Measurements from ENCODE around the gene NCOA6.

Gene NCOA6

DNA sequence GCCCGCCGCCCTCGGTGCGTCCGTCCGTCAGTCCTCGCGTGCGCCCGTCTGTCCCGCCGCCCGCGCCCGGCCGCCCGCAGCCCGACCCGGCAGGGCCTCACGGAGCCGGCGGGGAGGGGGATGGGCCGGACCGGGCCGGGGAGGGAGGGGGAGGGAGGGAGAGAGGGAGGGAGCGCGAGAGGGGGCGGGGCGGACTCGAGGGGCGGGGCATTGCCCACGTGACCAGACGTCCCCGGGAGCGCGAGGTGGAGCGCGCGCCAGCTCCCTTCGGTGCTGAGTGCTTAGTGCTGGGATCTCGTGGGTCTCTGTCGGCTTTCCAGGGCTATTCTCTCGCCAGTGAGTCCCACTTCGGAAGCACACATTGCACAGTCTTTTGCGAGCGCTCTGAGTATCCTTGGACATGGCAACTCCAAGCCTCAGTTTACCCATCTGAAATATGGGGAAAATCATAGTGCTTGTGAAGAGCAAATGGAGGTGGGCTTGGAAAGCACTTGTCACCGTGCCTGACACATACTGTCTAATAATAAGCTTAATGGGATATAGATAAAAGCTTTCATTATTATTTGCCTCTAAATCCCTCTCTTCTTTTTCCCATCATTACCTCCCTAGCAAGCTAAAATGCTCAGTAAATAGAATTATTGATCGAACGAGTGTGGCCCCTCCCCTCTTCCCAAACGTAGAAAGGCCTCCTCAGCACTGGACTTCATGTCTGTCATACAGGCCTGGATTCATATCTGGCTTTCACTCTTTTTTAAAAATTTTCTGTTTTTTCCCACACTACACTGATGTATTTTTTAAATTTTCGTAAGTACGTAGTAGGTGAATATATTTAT, at the start of gene NCOA6:
Gene NCOA6, minus strand, starts transcription at position 122 of the 833 bp plus-strand sequence. CDS start 43,296 bp downstream, outside the sequence.
- peak; percentile 33; the same call in 1 of the 2 replicates for TF ChIP-seq POLR2A (IDR thresholded peaks at IDR 0.05; ENCODE audit: low read depth, low read length)
- no peak for FAIRE-seq
- peak; percentile 85 for DNase-seq (ENCODE audit: insufficient read length, low spot score)

DNA sequence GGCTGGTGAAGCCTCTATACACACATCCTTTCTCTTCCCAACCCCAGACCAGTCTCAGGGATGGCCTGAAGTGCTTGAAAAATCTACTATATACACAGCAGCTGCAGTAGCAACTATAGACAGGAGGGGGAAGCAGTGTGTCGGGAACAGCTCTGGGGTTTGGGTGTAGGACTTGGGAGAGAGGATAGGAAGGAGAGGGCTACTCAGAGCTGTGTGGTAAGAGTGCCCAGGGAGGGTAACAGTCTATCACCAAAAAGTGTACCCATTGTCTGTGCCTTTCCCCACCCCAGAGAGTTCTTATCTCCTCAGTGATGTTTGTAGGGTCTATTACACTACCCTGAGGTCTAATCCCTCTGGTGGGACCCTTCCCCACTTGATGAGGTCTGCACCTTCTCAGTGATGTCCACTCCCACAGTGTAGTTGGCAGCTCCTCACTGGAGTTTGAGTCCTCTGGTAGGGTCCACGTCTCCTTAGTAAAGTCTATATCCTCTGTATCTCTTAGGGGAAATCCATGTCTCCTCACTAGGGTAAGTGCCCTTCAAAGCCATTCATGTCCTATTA, 48.7 kb upstream of the NCOA6 start:
- DNase-seq (ENCODE audit: insufficient read length, low spot score) = peak; percentile 84
- TF ChIP-seq POLR2A (IDR thresholded peaks at IDR 0.05; ENCODE audit: low read depth, low read length) = no peak
- no peak for FAIRE-seq

DNA sequence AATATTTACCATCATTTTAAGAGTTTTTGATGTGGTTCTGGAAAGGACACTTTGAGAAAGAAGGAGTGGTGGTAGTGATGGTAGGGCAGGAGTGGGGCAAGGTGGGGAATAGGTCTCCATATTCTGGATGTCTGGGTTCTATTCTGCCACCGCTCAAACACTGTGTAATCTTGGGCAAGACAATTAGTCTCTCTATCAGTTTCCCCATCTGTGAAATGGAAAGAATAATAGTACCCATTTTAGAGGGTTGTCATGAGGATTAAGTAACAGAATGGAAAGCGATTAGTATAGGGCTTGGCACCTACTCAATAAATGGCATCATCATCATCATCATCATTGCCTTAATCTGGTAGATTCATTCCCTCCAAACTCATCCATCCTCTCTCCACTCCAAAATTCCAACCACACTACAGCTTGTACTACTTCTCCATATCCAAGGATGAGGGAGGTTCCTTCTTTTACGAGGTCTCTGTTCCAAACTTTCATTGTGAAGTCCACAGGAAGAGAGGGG, 48.2 kb upstream of the NCOA6 start:
- FAIRE-seq (no peak), DNase-seq (ENCODE audit: insufficient read length, low spot score) (no peak)
- TF ChIP-seq POLR2A (IDR thresholded peaks at IDR 0.05; ENCODE audit: low read depth, low read length) = no peak

DNA sequence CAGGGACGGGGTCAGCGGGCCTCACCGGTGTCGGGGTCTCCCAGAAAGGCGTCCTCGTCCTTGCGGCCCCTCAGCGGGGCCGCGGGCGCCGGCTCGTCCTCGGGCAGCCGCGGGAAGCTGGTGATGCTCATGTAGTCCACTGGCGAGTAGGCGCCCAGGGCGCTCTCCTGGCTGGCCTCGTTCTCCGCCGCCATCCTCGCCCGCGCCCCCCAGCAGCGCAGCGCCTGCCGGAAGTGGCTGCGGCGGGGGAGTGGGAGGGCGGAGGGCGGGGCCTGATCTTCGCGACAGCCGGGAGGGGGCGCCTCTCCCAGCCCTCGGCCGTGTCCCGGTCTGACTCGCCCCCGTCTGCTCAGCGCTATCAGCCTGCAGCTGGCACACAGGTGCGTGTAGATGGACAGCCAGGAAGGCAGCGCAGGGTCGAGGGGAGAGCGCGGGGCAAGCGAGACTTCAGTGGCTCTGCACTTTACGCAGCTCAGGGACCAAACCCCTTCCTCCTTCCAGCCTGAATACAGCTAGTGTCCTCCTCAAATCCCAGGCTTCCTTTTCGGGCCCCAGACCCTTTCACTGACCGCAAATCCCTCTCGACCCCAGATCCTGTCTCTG, 47.3 kb upstream of the NCOA6 start, which contains the start of gene GGT7:
Gene GGT7, minus strand, starts transcription at position 235 of the 603 bp plus-strand sequence. Its CDS starts 41 bp downstream, at position 194.
- no peak for FAIRE-seq
- TF ChIP-seq POLR2A (IDR thresholded peaks at IDR 0.05; ENCODE audit: low read depth, low read length) = peak; percentile 61
- DNase-seq (ENCODE audit: insufficient read length, low spot score) = peak; percentile 76

- TF ChIP-seq POLR2A (IDR thresholded peaks at IDR 0.05; ENCODE audit: low read depth, low read length) = no peak
- no peak for FAIRE-seq
- no peak for DNase-seq (ENCODE audit: insufficient read length, low spot score)
Observed at GRCh38 chr20:34871966-34872621, 46.6 kb upstream of the NCOA6 start.

DNA sequence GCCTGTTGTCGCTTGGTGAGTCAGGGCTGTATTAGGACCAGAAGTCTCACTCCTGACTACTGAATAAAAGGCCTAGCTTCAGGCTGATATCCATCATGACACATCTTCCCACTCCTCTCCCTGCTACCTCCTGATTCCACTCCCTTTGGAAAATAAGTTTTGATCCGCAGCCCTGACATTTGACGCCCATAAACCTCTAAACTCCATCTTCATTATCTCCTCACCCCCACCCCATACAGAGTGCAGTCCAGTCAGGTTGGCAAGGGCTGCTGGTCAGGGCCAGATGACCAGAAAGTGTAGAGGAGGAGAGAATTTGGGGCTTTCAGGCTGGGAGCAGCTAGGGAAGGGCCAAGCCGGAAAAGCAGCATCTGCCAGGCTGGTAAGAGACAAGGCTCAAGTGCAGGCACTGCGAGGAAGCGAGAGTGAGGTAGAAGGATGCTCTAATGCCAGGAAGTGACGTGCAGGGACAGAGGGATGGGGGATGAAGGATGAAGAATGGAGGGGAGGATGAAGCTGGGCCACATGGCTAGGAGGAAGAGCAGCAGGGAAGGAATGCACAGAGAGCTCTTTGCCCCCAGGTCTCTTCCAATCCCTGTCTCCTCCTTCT, 46.0 kb upstream of the NCOA6 start:
- FAIRE-seq = no peak
- no peak for DNase-seq (ENCODE audit: insufficient read length, low spot score)
- TF ChIP-seq POLR2A (IDR thresholded peaks at IDR 0.05; ENCODE audit: low read depth, low read length) = no peak

- FAIRE-seq (no peak), DNase-seq (ENCODE audit: insufficient read length, low spot score) (no peak)
- TF ChIP-seq POLR2A (IDR thresholded peaks at IDR 0.05; ENCODE audit: low read depth, low read length) = no peak
Observed at GRCh38 chr20:34864216-34864615, 38.8 kb upstream of the NCOA6 start.

DNA sequence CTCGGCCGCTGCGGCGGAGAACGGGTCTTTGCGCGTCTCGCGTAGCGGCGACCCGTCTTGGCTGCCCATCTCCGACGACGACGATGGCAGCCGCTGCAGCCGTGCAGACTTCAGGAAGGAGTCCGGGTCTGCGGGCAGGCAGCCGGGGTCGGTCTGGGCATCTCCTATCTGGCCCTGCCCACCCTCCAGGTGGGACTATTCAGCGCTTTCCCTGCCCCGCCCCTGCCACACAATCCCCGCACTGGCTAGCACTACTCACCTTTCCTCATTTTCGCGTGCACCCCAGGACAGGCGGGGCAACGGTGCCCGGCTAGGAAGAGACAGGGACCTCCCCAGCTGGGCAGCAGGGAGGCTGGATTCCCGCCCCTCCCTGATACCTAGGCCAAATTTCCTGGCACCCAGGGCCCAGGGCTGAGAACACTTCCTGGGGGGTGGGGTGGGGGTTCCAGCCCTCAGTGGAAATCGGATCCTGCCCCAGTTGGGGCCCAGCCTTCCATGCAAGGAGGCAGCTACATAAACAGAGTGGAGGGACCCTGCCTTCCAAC, 38.0 kb upstream of the NCOA6 start:
- no peak for TF ChIP-seq POLR2A (IDR thresholded peaks at IDR 0.05; ENCODE audit: low read depth, low read length)
- FAIRE-seq (no peak), DNase-seq (ENCODE audit: insufficient read length, low spot score) (no peak)

DNA sequence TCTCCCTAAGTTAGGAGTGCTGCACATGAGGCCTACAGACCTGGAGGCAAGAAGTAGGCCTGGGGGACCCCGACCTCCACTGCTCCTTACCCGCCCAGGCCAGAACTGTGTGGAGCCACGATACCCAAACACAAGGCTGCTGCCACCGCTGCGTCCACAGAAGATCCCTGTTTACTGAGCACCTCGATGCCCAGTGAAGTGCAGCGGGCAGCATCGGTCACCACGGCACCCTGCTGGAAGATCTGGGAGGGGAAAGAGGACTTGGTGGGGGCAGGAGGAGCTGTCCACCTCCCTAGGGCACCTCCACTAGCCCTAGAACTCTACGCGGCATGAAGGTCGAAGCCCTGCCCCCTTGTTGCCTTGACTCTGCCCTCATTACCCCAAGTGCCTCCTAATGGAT, 37.3 kb upstream of the NCOA6 start:
- no peak for TF ChIP-seq POLR2A (IDR thresholded peaks at IDR 0.05; ENCODE audit: low read depth, low read length)
- DNase-seq (ENCODE audit: insufficient read length, low spot score) = no peak
- no peak for FAIRE-seq

DNA sequence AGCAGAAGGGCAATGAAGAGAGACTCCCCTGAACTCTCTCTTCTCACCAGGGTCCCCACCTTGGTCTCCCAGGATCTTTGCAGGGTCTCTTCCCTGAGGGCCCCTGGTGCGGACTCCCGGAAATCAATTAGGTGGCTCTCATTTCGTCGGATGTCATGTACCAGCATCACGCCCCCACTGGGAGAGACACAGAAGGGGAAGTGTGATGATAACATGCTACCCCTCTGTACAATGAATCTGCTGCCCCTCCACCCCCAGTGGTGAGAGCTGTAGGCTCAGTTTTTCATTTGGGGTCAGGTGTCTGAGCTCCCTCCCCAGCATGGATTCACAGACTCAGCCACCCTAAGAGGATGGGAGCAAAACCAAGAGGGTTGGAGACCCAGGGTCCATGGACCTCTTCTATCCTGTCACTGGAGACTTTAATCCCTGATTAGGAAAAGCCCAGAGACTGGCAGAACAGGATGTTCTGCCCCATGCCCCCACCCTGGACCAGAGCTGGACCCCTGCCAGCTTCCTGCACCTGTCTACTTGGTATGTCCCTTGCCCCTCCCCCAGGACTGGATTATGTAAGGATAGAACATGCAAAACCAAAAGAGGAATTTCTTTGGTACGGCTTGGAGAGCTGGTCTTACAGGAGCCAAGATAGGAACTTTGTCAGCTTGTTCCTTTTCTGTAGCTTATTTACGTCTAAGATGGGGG, 36.1 kb upstream of the NCOA6 start:
- TF ChIP-seq POLR2A (IDR thresholded peaks at IDR 0.05; ENCODE audit: low read depth, low read length) = no peak
- FAIRE-seq = no peak
- no peak for DNase-seq (ENCODE audit: insufficient read length, low spot score)

- DNase-seq (ENCODE audit: insufficient read length, low spot score) (no peak), FAIRE-seq (no peak)
- no peak for TF ChIP-seq POLR2A (IDR thresholded peaks at IDR 0.05; ENCODE audit: low read depth, low read length)
Observed at GRCh38 chr20:34859826-34860545, 34.5 kb upstream of the NCOA6 start.

GRCh38 chr20:34859367-34859766, 33.9 kb upstream of the NCOA6 start:
- FAIRE-seq (no peak), DNase-seq (ENCODE audit: insufficient read length, low spot score) (no peak)
- no peak for TF ChIP-seq POLR2A (IDR thresholded peaks at IDR 0.05; ENCODE audit: low read depth, low read length)
